ENCODE measurements around the gene NPC1.
"Not testable (repeated sequence)": the region's sequence is repeated elsewhere in the genome, so short reads cannot be mapped to it uniquely, and the experiment has no call there.

Gene NPC1

GRCh38 chr18:23563377-23564043, 22.8 kb downstream of the NPC1 start:
- no peaks in the 10 kb centered on the region for H3K27me3 ChIP-seq
- no peak for TF ChIP-seq CTCF (IDR thresholded peaks at IDR 0.05; ENCODE audit: low read depth, low read length)
- no peaks in the 10 kb centered on the region for H3K4me1 ChIP-seq
- no peaks in the 10 kb centered on the region for H3K36me3 ChIP-seq
- H3K9me3 ChIP-seq, result no peaks in the 10 kb centered on the region
- H3K4me3 ChIP-seq (ENCODE audit: low read depth, low read length), result no peak overlapping the region
- DNase-seq, result no peak

- H3K4me1 ChIP-seq, result no peaks in the 10 kb centered on the region
- H3K9me3 ChIP-seq, result no peaks in the 10 kb centered on the region
- no peaks in the 10 kb centered on the region for H3K36me3 ChIP-seq
- no peak for DNase-seq
- no peak for TF ChIP-seq CTCF (IDR thresholded peaks at IDR 0.05; ENCODE audit: low read depth, low read length)
- H3K27me3 ChIP-seq, result no peaks in the 10 kb centered on the region
- no peak overlapping the region for H3K4me3 ChIP-seq (ENCODE audit: low read depth, low read length)
Measured at GRCh38 chr18:23560186-23560585, 26.1 kb downstream of the NPC1 start.

GRCh38 chr18:23557511-23557910, 28.8 kb downstream of the NPC1 start:
- not testable (repeated sequence) for H3K36me3 ChIP-seq; H3K4me3 ChIP-seq (ENCODE audit: low read depth, low read length); H3K27me3 ChIP-seq; H3K4me1 ChIP-seq; H3K9me3 ChIP-seq; DNase-seq

GRCh38 chr18:23556145-23556780, 30.0 kb downstream of the NPC1 start:
- no peaks in the 10 kb centered on the region for H3K36me3 ChIP-seq
- no peak overlapping the region for H3K4me3 ChIP-seq (ENCODE audit: low read depth, low read length)
- no peaks in the 10 kb centered on the region for H3K9me3 ChIP-seq
- H3K27me3 ChIP-seq, result no peaks in the 10 kb centered on the region
- no peak for DNase-seq
- TF ChIP-seq CTCF (IDR thresholded peaks at IDR 0.05; ENCODE audit: low read depth, low read length), result no peak
- no peaks in the 10 kb centered on the region for H3K4me1 ChIP-seq

GRCh38 chr18:23553887-23554286, 32.4 kb downstream of the NPC1 start:
- Histone ChIP-seq H3K36me3 (no peaks in the 10 kb centered on the region), H3K9me3 (no peaks in the 10 kb centered on the region), H3K27me3 (no peaks in the 10 kb centered on the region), H3K4me3 (ENCODE audit: low read depth, low read length) (no peak overlapping the region), H3K4me1 (no peaks in the 10 kb centered on the region)
- TF ChIP-seq CTCF (IDR thresholded peaks at IDR 0.05; ENCODE audit: low read depth, low read length), result no peak
- no peak for DNase-seq

GRCh38 chr18:23552505-23552904, 33.8 kb downstream of the NPC1 start:
- H3K4me3 ChIP-seq (ENCODE audit: low read depth, low read length), result no peak overlapping the region
- H3K36me3 ChIP-seq, result no peaks in the 10 kb centered on the region
- DNase-seq, result no peak
- TF ChIP-seq CTCF (IDR thresholded peaks at IDR 0.05; ENCODE audit: low read depth, low read length), result no peak
- H3K27me3 ChIP-seq, result no peaks in the 10 kb centered on the region
- H3K4me1 ChIP-seq, result no peaks in the 10 kb centered on the region
- H3K9me3 ChIP-seq, result no peaks in the 10 kb centered on the region
